Activated CD8-positive, alpha-beta T cell treated with anti-CD3 and anti-CD28 coated beads, Interleukin-2, amount 10 ng/mL, durations not matched to agents 7 days and 5 days (primary cell): Measurements from ENCODE around the gene ANO4. TPM values are rescaled to one million over a fixed set of nuclear protein-coding genes. Genes with fewer than 3 reads are reported as not detected.

Source experiments
- ATAC-seq: fragments of 150-1000 bp; cut with Tn5 transposase; one replicate; pipeline ENCODE4 v1.10.0; 2021; ENCODE audit warnings: moderate library complexity
- CTCF ChIA-PET: fragments of 350-600 bp; sonication (Branson Sonifier 250); formaldehyde crosslinking; loops from one replicate; lab custom pipeline; 2021; ENCODE audit warnings: antibody characterized with exemption; lab: Charles Lee
- POLR2A ChIA-PET: fragments of 350-600 bp; sonication (Branson Sonifier 250); formaldehyde crosslinking; loops from one replicate; lab custom pipeline; 2021; ENCODE audit warnings: antibody characterized with exemption; lab: Charles Lee
- DNase-seq: peaks from one replicate; pipeline ENCODE4 v3.0.0-alpha.2; 2020
- H3K27ac Mint-ChIP-seq: one replicate; pipeline ENCODE4 v1.8.0; 2021; ENCODE audit warnings: mild to moderate bottlenecking, mixed read lengths
- H3K27me3 Mint-ChIP-seq: one replicate; pipeline ENCODE4 v1.8.0; 2021; ENCODE audit warnings: low read depth, mixed read lengths
- H3K36me3 Mint-ChIP-seq: one replicate; pipeline ENCODE4 v1.8.0; 2021; ENCODE audit warnings: low read depth, mixed read lengths
- H3K4me1 Mint-ChIP-seq: one replicate; pipeline ENCODE4 v1.8.0; 2021; ENCODE audit warnings: low read depth, mixed read lengths
- H3K4me3 Mint-ChIP-seq: one replicate; pipeline ENCODE4 v1.8.0; 2021; ENCODE audit warnings: mild to moderate bottlenecking, mixed read lengths
- H3K9me3 Mint-ChIP-seq: one replicate; pipeline ENCODE4 v1.8.0; 2022; ENCODE audit warnings: mixed read lengths; ENCODE audit not compliant: insufficient read depth
- total RNA-seq, 2 experiments: library from RNA; stranded (reverse); gene quantifications; one replicate each; pipeline ENCODE4 v1.2.3, GENCODE V29; 2021

The ANO4 gene
- total RNA-seq, 2 experiments from 2014 or later = not detected

- Mint-ChIP-seq H3K4me3 (no peak overlapping the region), H3K36me3 (no peaks in the 10 kb centered on the region), H3K27ac (no peak overlapping the region), H3K4me1 (no peaks in the 10 kb centered on the region), H3K27me3 (no peaks in the 10 kb centered on the region), H3K9me3 (no peaks in the 10 kb centered on the region)
- ATAC-seq (no peak), DNase-seq (no peak)
- ChIA-PET CTCF (no interaction called here), POLR2A (no interaction called here)
These were observed 63.4 kb downstream of the ANO4 start for GRCh38 chr12:100857971-100858370.

DNA sequence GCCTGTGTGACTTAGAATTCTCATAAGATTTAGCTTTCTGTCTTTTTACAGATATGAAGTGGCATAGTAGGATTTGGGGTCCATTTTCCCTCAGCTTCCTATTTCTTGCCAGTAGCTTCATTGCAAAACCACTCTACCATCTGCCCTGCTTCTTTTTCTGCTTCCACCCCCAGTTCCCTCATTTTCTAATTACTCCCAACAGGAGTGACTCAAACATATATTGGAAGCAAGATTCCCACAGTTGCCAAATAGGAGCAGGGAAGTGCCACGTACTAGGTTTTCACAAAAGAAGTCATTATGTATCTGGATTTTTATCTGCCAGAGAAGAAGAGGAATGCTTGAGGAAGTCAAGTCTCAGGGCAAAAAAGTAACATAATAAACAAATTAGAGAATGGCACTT lies 64.1 kb downstream of the ANO4 start:
- Mint-ChIP-seq H3K27me3 (no peaks in the 10 kb centered on the region), H3K36me3 (no peaks in the 10 kb centered on the region), H3K27ac (no peak overlapping the region), H3K4me3 (no peak overlapping the region), H3K9me3 (no peaks in the 10 kb centered on the region), H3K4me1 (no peaks in the 10 kb centered on the region)
- no peak for DNase-seq
- no peak for ATAC-seq
- ChIA-PET CTCF (no interaction called here), POLR2A (no interaction called here)

- CTCF ChIA-PET = no interaction called here
- DNase-seq = no peak
- Mint-ChIP-seq H3K27ac (no peak overlapping the region), H3K27me3 (no peaks in the 10 kb centered on the region), H3K9me3 (no peaks in the 10 kb centered on the region), H3K4me1 (no peaks in the 10 kb centered on the region), H3K36me3 (no peaks in the 10 kb centered on the region), H3K4me3 (no peak overlapping the region)
- POLR2A ChIA-PET = no interaction called here
- ATAC-seq = no peak
These were observed 64.6 kb downstream of the ANO4 start for GRCh38 chr12:100859063-100859627.

DNA sequence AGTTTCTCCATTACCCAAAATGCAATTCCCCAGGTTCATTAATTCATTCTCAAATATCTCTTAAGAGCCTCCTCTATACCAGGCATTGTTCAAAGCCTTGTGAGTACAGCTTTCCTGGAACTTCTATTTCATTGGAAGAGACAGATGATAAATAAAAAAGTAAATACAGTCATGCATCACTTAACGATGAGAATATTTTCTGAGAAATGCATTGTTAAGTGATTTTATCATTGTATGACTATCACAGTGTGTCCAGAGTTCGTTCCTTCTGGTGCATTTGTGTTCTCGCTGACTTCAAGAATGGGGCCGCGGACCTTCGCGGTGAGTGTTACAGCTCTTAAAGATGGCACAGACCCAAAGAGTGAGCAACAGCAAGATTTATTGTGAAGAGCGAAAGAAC lies 66.0 kb downstream of the ANO4 start:
- no peaks in the 10 kb centered on the region for H3K9me3 Mint-ChIP-seq
- H3K36me3 Mint-ChIP-seq = no peaks in the 10 kb centered on the region
- no peaks in the 10 kb centered on the region for H3K4me1 Mint-ChIP-seq
- ChIA-PET POLR2A (no interaction called here), CTCF (no interaction called here)
- H3K27me3 Mint-ChIP-seq = no peaks in the 10 kb centered on the region
- H3K27ac Mint-ChIP-seq = no peak overlapping the region
- no peak overlapping the region for H3K4me3 Mint-ChIP-seq
- no peak for ATAC-seq
- DNase-seq = no peak

- DNase-seq = no peak
- H3K4me1 Mint-ChIP-seq = no peaks in the 10 kb centered on the region
- ChIA-PET POLR2A (no interaction called here), CTCF (no interaction called here)
- ATAC-seq = no peak
- H3K9me3 Mint-ChIP-seq = no peaks in the 10 kb centered on the region
- no peak overlapping the region for H3K27ac Mint-ChIP-seq
- H3K4me3 Mint-ChIP-seq = no peak overlapping the region
- no peaks in the 10 kb centered on the region for H3K36me3 Mint-ChIP-seq
- H3K27me3 Mint-ChIP-seq = no peaks in the 10 kb centered on the region
These were observed 68.1 kb downstream of the ANO4 start for GRCh38 chr12:100862676-100863075.

DNA sequence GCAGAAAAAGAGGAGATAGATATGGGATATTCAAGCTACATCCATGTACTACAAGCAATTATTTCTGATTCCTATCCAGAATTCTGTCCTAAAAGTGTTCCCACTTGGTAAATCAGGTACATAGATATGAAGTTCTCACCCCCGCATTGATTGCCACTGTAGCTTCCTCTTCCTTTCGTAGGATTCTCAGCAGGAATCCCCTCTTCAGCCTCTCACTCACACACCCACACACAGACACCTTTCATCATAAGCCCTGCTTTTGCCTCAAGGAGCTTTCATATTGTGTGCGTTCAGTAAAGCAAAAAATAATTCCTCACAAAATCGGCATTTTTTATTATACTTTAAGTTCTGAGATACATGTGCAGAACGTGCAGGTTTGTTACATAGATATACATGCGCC lies 69.8 kb downstream of the ANO4 start:
- no peaks in the 10 kb centered on the region for H3K4me1 Mint-ChIP-seq

GRCh38 chr12:100867639-100868393 lies 73.2 kb downstream of the ANO4 start:
- Mint-ChIP-seq H3K36me3 (no peaks in the 10 kb centered on the region), H3K27ac (no peak overlapping the region), H3K4me3 (no peak overlapping the region), H3K27me3 (no peaks in the 10 kb centered on the region), H3K4me1 (no peaks in the 10 kb centered on the region), H3K9me3 (no peaks in the 10 kb centered on the region)
- POLR2A ChIA-PET = no interaction called here
- no peak for ATAC-seq
- no peak for DNase-seq
- CTCF ChIA-PET = no interaction called here

More for the DNA sequence above, 69.8 kb downstream of the ANO4 start:
- Mint-ChIP-seq H3K9me3 (no peaks in the 10 kb centered on the region), H3K36me3 (no peaks in the 10 kb centered on the region), H3K27me3 (no peaks in the 10 kb centered on the region), H3K27ac (no peak overlapping the region), H3K4me3 (no peak overlapping the region)
- no peak for ATAC-seq
- ChIA-PET POLR2A (no interaction called here), CTCF (interaction anchor here (0.6 kb wide), 1 partner anchor 62 kb away, joined by 4 read pairs; no protein-coding TSS in a partner anchor)
- DNase-seq = no peak

GRCh38 chr12:100868487-100868886 lies 73.9 kb downstream of the ANO4 start:
- H3K27ac Mint-ChIP-seq = no peak overlapping the region
- CTCF ChIA-PET = no interaction called here
- DNase-seq (no peak), ATAC-seq (no peak)
- no peaks in the 10 kb centered on the region for H3K36me3 Mint-ChIP-seq
- POLR2A ChIA-PET = no interaction called here
- no peaks in the 10 kb centered on the region for H3K27me3 Mint-ChIP-seq
- H3K4me1 Mint-ChIP-seq = no peaks in the 10 kb centered on the region
- peaks cover 3% of the 10 kb centered on the region for H3K9me3 Mint-ChIP-seq
- no peak overlapping the region for H3K4me3 Mint-ChIP-seq

DNA sequence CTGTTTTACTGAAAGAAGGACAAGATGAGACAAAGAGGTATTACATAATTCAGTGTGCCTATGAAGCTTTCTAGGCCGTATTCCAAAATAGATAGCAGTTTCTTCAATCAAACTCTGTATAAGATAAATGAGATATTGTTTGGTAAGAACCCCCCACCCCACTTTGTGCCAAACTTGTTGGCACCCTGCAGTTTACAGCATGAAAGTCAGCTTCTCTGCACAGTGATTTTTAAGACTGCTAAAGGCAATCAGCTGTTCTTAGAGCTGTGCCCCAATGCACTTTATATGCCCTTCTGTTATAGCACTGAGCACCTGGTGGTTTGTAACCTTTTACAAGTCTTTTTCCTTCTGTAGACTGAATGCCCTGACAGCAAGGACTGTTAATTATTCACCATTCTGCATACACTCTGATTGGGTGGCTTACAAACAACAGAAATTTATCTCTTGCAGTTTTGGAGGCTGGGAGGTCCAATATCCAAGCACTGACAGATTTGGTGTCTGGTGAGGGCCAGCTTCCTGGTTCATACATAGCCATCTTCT lies 76.7 kb downstream of the ANO4 start:
- DNase-seq = no peak
- POLR2A ChIA-PET = no interaction called here
- ATAC-seq = no peak
- Mint-ChIP-seq H3K4me3 (no peak overlapping the region), H3K36me3 (no peaks in the 10 kb centered on the region), H3K27me3 (no peaks in the 10 kb centered on the region), H3K9me3 (peaks cover 4% of the 10 kb centered on the region), H3K4me1 (no peaks in the 10 kb centered on the region), H3K27ac (no peak overlapping the region)
- CTCF ChIA-PET = no interaction called here

DNA sequence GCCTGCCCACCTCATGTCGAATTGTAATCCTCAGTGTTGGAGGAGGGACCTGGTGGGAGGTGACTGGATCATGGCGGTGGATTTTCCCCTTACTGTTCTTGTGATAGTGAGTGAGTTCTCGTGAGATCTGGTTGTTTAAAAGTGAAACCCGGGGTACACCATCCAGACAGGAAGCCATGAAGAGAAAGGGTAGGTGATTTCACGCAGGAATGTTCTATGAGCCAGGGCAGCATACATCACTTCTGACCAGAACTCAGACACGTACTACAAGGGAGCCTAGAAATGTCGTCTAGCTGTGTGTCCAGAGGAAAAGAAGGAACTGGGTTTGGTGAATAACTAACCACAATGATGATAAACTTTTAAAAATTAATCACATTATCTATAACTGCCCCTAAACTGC lies 80.6 kb downstream of the ANO4 start:
- Mint-ChIP-seq H3K36me3 (no peaks in the 10 kb centered on the region), H3K27me3 (no peaks in the 10 kb centered on the region), H3K4me3 (no peak overlapping the region), H3K4me1 (no peaks in the 10 kb centered on the region), H3K27ac (no peak overlapping the region), H3K9me3 (peaks cover 4% of the 10 kb centered on the region)
- CTCF ChIA-PET = no interaction called here
- no peak for ATAC-seq
- POLR2A ChIA-PET = no interaction called here
- DNase-seq = no peak

GRCh38 chr12:100875771-100876170 lies 81.2 kb downstream of the ANO4 start:
- H3K36me3 Mint-ChIP-seq = no peaks in the 10 kb centered on the region
- H3K4me1 Mint-ChIP-seq = no peaks in the 10 kb centered on the region
- ChIA-PET CTCF (no interaction called here), POLR2A (no interaction called here)
- DNase-seq = no peak
- H3K9me3 Mint-ChIP-seq = peaks cover 4% of the 10 kb centered on the region
- no peak overlapping the region for H3K4me3 Mint-ChIP-seq
- no peak overlapping the region for H3K27ac Mint-ChIP-seq
- H3K27me3 Mint-ChIP-seq = no peaks in the 10 kb centered on the region
- no peak for ATAC-seq

DNA sequence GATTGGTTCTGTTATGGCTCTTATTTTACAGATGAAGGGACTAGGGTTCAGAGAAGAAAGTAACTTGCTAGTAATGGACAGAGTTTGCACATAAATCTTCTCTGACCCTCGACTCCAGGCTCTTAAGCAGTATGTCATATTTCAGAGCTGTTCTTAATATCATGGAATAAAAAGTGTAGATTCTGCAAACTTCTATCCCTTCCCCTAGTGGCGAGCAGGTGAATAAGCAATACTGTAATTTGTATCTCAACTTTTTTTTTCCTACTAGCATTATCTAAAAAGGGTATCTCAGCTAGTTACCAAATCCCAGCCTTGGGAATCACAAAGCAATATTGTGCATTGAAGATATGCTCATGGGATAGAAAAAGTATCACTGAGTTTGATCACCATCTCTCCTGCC lies 83.2 kb downstream of the ANO4 start:
- Mint-ChIP-seq H3K36me3 (no peaks in the 10 kb centered on the region), H3K27ac (no peak overlapping the region), H3K4me3 (no peak overlapping the region), H3K9me3 (peaks cover 4% of the 10 kb centered on the region), H3K4me1 (no peaks in the 10 kb centered on the region), H3K27me3 (no peaks in the 10 kb centered on the region)
- CTCF ChIA-PET = no interaction called here
- POLR2A ChIA-PET = no interaction called here
- ATAC-seq (no peak), DNase-seq (no peak)
